RWPE1 (cell line): ENCODE data around the gene PTPN4.
"Not testable (repeated sequence)": the region's sequence is repeated elsewhere in the genome, so short reads cannot be mapped to it uniquely, and the experiment has no call there.

ENCODE experiments used
- CTCF ChIA-PET: fragments of 350-600 bp; sonication (Branson Sonifier 250); formaldehyde crosslinking; extraction: SDS; loops from one replicate; lab custom pipeline; 2021; lab: Yijun Ruan, JAX
- POLR2A ChIA-PET: fragments of 400-600 bp; formaldehyde crosslinking; extraction: SDS; loops from one replicate; lab custom pipeline; 2020; ENCODE audit warnings: antibody characterized with exemption; ENCODE audit not compliant: low non-redundant PET; lab: Yijun Ruan, JAX
- DNase-seq: peaks from one replicate; pipeline ENCODE4 v3.0.0; 2012; ENCODE audit warnings: low spot score
- H3K27ac ChIP-seq: fragments of 450-650 bp; 2 replicates; pipeline ENCODE4 v1.5.1; 2017
- CTCF ChIP-seq: fragments of 450-650 bp; conservative IDR thresholded peaks from 2 replicates; pipeline ENCODE4 v1.5.1; 2017; ENCODE audit warnings: low read depth, mild to moderate bottlenecking

PTPN4 gene

GRCh38 chr2:120017201-120017600 lies 257.5 kb downstream of the PTPN4 start:
- ChIA-PET POLR2A (no interaction called here), CTCF (no interaction called here)
- H3K27ac ChIP-seq: no peak overlapping the region
- DNase-seq: no peak
- no peak for TF ChIP-seq CTCF

DNA sequence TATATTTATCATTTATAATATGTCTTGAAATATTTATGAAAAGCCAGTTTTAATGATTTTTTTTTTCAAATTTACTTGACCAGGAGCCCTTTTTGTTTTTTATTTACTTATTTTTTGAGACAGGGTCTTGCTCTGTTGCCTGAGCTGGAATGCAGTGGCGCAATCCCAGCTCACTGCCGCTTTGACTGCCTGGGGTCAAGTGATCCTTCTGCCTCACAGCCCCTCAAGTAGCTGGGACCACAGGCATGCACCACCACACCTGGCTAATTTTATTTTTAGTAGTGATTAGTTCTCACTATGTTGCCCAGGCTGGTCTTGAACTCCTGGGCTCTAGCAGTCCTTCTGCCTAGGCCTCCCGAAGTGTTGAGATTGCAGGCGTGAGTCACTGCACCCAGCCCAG lies 258.8 kb downstream of the PTPN4 start:
- ChIA-PET CTCF (interaction anchor here (0.6 to 0.8 kb wide), 2 partner anchors 15 to 138 kb away, joined by 3 to 4 read pairs; no protein-coding TSS in a partner anchor), POLR2A (no interaction called here)
- no peak overlapping the region for H3K27ac ChIP-seq
- no peak for DNase-seq
- no peak for TF ChIP-seq CTCF

- no peak overlapping the region for H3K27ac ChIP-seq
- DNase-seq: no peak
- POLR2A ChIA-PET: no interaction called here
- no peak for TF ChIP-seq CTCF
- CTCF ChIA-PET: no interaction called here
These were observed 260.8 kb downstream of the PTPN4 start for GRCh38 chr2:120020554-120020953.

- CTCF ChIA-PET, DNase-seq, POLR2A ChIA-PET, H3K27ac ChIP-seq: not testable (repeated sequence)
These were observed 262.8 kb downstream of the PTPN4 start for GRCh38 chr2:120022505-120022904.

- no peak for DNase-seq
- CTCF ChIA-PET: interaction anchor here (0.9 kb wide), 1 partner anchor 13 kb away, joined by 4 read pairs; no protein-coding TSS in a partner anchor
- POLR2A ChIA-PET: no interaction called here
- TF ChIP-seq CTCF: no peak
- H3K27ac ChIP-seq: no peak overlapping the region
These were observed 267.2 kb downstream of the PTPN4 start for GRCh38 chr2:120026890-120027289.

DNA sequence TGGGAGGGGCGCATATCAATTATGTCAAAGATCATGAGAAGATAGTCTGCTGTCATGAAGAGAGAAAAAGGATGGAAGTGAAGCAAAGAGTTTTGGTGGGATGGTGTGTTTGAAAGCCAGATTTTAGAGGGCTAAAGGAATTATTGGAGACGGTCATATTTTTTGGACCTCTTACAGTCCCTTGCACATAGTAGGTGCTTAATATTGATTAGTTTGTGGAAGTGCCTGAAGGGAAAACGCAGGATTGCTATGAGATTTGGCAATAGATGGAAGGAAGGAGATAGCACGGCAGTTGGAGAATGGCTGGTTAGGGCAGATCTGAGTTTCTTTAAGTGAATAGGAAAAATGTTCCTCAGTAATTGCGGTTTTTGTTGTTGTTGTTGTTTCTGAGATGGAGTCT lies 269.1 kb downstream of the PTPN4 start:
- TF ChIP-seq CTCF: no peak
- POLR2A ChIA-PET: no interaction called here
- no peak for DNase-seq
- no peak overlapping the region for H3K27ac ChIP-seq
- CTCF ChIA-PET: interaction anchor here (0.7 kb wide), 2 partner anchors 16 to 89 kb away, joined by 3 to 6 read pairs; no protein-coding TSS in a partner anchor

GRCh38 chr2:120029672-120030640 lies 270.2 kb downstream of the PTPN4 start:
- H3K27ac ChIP-seq: no peak overlapping the region
- DNase-seq: no peak
- TF ChIP-seq CTCF: no peak
- ChIA-PET CTCF (no interaction called here), POLR2A (no interaction called here)
